Epithelial cell of prostate (primary cell): ENCODE results near the gene TMEM163.
"Not testable (repeated sequence)": the region's sequence is repeated elsewhere in the genome, so short reads cannot be mapped to it uniquely, and the experiment has no call there.

Source experiments
- DNase-seq: peaks from one replicate; pipeline ENCODE4 v3.0.0-alpha.2; 2011; ENCODE audit warnings: low read depth, low spot score
- H3K27ac ChIP-seq: fragments of 450-650 bp; 2 replicates; pipeline ENCODE4 v1.5.1; 2017; ENCODE audit warnings: mild to moderate bottlenecking

TMEM163 gene

GRCh38 chr2:134588556-134588955, 130.2 kb downstream of the TMEM163 start:
- DNase-seq = no peak

GRCh38 chr2:134586326-134586965, 132.4 kb downstream of the TMEM163 start:
- no peak for DNase-seq
- H3K27ac ChIP-seq = no peak overlapping the region

More at GRCh38 chr2:134588556-134588955, 130.2 kb downstream of the TMEM163 start:
- H3K27ac ChIP-seq = no peak overlapping the region

- H3K27ac ChIP-seq = no peak overlapping the region
- DNase-seq = no peak
Observed at GRCh38 chr2:134583997-134584520, 134.7 kb downstream of the TMEM163 start.

GRCh38 chr2:134583462-134583861, 135.3 kb downstream of the TMEM163 start:
- no peak overlapping the region for H3K27ac ChIP-seq
- no peak for DNase-seq

GRCh38 chr2:134582547-134582899, 136.3 kb downstream of the TMEM163 start:
- no peak for DNase-seq
- no peak overlapping the region for H3K27ac ChIP-seq

- DNase-seq = no peak
- H3K27ac ChIP-seq = no peak overlapping the region
Observed at GRCh38 chr2:134581877-134582546, 136.8 kb downstream of the TMEM163 start.

- H3K27ac ChIP-seq = no peak overlapping the region
- no peak for DNase-seq
Observed at GRCh38 chr2:134578316-134578715, 140.5 kb downstream of the TMEM163 start.

GRCh38 chr2:134576478-134576877, 142.3 kb downstream of the TMEM163 start:
- H3K27ac ChIP-seq = no peak overlapping the region
- no peak for DNase-seq

- no peak for DNase-seq
- no peak overlapping the region for H3K27ac ChIP-seq
Observed at GRCh38 chr2:134575888-134576287, 142.9 kb downstream of the TMEM163 start.

- H3K27ac ChIP-seq = no peak overlapping the region
- DNase-seq = no peak
Observed at GRCh38 chr2:134574611-134575330, 144.0 kb downstream of the TMEM163 start.

GRCh38 chr2:134573724-134574123, 145.1 kb downstream of the TMEM163 start:
- H3K27ac ChIP-seq = no peak overlapping the region
- no peak for DNase-seq

- DNase-seq = no peak
Observed at GRCh38 chr2:134573085-134573370, 145.8 kb downstream of the TMEM163 start.

GRCh38 chr2:134572314-134573084, 146.3 kb downstream of the TMEM163 start:
- DNase-seq = no peak
- no peak overlapping the region for H3K27ac ChIP-seq

More at GRCh38 chr2:134573085-134573370, 145.8 kb downstream of the TMEM163 start:
- no peak overlapping the region for H3K27ac ChIP-seq

- DNase-seq = no peak
- H3K27ac ChIP-seq = no peak overlapping the region
Observed at GRCh38 chr2:134570676-134571075, 148.1 kb downstream of the TMEM163 start.

- H3K27ac ChIP-seq = no peak overlapping the region
- no peak for DNase-seq
Observed at GRCh38 chr2:134568413-134568812, 150.4 kb downstream of the TMEM163 start.

GRCh38 chr2:134567666-134568065, 151.1 kb downstream of the TMEM163 start:
- no peak for DNase-seq
- no peak overlapping the region for H3K27ac ChIP-seq

GRCh38 chr2:134564955-134565354, 153.8 kb downstream of the TMEM163 start:
- not testable (repeated sequence) for DNase-seq, H3K27ac ChIP-seq

- H3K27ac ChIP-seq = no peak overlapping the region
- DNase-seq = no peak
Observed at GRCh38 chr2:134564549-134564948, 154.3 kb downstream of the TMEM163 start.

- H3K27ac ChIP-seq = no peak overlapping the region
Observed at GRCh38 chr2:134558208-134558830, 160.5 kb downstream of the TMEM163 start.

GRCh38 chr2:134555411-134555810, 163.4 kb downstream of the TMEM163 start:
- H3K27ac ChIP-seq = no peak overlapping the region
- DNase-seq = no peak

More at GRCh38 chr2:134558208-134558830, 160.5 kb downstream of the TMEM163 start:
- no peak for DNase-seq
